Kidney glomerular epithelial cell (primary cell): ENCODE measurements around the gene EIF4H.
"Not testable (repeated sequence)": the region's sequence is repeated elsewhere in the genome, so short reads cannot be mapped to it uniquely, and the experiment has no call there.

Experiments
- DNase-seq: peaks from one replicate; lab custom pipeline; 2025; lab: John Stamatoyannopoulos, UW

EIF4H gene

DNA sequence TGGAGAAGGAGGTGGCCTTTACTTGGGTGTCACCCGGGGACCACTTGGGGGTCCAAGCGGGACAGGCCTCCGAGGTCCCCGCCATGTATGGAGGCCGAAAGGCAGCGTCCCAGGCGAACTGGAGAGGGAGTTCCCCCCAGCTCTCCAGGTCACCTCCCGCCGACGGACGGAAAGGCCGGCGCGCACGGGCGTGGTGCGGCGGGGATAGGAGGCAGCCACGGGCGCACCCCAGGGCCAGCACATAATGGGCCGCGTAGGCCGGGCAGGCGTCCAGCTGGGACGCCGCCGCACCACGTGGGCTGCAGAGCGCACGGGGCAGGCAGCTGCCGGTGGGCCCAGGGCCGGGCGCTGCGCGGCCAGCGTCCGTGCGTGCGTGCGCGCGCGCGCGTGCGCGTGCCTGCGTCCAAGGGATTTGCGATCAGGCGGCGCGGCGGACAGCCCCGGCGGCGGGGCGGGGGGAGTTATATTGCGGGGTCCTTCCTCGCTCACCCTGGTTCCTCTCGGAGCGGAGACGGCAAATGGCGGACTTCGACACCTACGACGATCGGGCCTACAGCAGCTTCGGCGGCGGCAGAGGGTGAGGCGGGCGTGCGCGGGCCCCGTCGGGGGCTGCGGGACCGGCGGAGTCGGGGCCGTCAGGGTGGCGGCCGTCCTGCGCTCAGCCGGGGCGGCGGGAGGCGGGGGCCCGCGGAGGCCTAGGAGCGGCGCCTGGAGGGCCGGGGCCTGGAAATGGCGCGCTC, at the start of gene EIF4H:
EIF4H (plus strand) TSS at position 491 of the 740 bp plus-strand sequence; CDS start at position 519, 28 bp downstream.
- peak; percentile 77 for DNase-seq

DNA sequence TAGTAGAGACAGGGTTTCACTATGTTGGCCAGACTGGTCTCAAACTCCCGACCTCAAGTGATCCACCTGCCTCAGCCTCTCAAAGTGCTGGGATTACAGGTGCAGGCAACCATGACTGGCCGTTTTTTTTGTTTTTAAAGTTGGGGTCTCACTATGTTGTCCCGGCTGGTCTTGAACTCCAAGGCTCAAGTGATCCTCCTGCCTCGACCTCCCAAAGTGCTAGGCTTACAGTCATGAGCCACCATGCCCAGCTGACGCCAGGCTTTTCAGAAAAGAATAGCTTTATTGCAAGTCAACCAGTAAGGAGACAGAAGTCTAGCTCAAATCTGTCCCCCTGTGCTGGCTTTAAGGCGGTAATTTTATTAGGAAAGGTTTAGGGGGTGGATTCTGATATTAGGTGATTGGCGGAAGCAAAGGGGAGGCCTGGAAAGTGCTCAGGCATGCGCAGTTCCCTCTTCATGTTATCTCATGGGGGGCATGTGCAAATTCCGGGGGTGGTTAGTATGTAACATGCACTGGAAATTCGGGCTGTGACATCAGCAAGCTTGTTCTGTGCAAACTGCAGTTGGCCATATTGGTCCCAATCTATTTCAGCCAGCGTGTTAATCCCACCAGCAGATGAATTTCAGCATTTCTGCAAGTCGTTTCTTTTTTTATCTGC, 47.8 kb upstream of the EIF4H start:
- DNase-seq: no peak

DNA sequence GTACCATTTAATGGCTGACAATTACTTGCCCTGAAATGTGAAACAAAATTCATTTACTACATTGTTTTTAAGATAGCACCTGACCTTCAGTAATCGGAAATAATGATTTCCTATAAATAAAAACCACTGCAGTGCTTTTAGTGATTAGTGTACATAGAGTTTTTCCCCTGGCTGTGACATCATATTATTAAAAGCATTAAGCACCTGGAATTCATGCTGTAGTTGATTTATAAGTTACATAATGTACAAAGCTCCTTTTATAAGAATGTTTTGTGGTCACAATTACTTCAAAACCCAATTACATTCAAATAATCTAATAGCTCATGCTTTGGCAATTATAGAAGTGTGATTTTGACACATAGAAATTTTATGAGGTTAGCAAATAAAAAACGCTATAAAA, 44.3 kb upstream of the EIF4H start:
- no peak for DNase-seq

DNA sequence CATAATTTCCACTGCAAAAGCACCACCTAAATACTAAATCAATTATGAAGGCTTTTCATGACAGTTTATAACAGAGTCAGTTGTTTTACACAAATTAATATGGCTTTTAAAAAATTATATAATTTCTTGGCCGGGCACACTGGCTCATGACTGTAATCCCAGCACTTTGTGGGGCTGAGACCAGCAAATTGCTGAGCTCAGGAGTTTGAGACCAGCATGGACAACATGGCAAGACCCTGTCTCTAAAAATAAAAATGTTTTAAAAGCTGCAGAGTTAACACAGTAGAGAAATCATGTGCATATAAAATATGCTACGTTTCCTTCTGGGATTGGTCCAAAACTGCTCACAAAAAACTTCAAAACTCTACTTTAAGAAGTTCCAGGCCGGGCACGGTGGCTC, 43.6 kb upstream of the EIF4H start:
- DNase-seq: no peak

DNA sequence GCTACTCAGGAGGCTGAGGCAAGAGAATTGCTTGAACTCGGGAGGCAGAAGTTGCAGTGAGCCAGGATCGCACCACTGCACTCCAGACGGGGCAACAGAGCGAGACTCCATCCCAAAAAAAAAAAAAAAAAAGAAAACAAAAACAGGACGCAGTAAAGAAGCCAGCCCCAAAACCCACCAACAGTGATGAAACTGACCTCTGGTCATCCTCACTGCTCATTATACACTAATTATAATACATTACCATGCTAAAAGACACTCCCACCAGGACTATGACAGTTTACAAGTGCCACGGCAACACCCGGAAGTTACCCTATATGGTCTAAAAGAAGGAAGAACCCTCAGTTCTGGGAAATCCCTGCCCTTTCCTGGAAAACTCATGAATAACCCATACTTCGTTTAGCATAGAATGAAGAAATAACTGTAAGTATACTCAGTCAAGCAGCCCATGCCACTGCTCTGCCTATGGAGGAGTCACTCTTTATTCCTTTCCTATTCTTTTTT, 40.0 kb upstream of the EIF4H start:
- no peak for DNase-seq

DNA sequence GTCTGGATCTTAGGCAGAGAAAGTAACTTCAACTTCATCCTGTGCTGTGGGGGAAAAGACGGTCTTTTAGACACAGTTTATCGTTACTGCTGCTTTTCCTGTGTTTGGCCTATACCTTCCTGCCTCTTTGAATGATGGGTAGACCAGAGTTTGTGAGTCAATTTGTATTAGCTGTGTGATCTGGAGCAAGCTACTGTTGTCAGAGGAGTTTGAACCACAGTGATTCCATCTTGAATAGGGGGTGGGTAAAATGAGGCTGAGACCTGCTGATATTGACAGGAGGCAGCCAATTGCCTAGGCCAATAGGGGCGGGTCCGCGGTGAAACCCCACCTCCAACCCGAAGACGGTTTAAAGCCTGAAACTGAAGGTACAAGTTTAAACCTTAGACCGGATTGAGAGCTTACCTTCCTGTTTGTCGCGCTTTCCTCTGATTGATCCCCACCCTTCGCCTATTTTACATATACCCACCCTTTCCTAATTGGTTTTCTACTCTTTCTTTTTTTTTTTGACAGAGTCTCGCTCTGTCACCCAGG, 35.8 kb upstream of the EIF4H start:
- no peak for DNase-seq

DNA sequence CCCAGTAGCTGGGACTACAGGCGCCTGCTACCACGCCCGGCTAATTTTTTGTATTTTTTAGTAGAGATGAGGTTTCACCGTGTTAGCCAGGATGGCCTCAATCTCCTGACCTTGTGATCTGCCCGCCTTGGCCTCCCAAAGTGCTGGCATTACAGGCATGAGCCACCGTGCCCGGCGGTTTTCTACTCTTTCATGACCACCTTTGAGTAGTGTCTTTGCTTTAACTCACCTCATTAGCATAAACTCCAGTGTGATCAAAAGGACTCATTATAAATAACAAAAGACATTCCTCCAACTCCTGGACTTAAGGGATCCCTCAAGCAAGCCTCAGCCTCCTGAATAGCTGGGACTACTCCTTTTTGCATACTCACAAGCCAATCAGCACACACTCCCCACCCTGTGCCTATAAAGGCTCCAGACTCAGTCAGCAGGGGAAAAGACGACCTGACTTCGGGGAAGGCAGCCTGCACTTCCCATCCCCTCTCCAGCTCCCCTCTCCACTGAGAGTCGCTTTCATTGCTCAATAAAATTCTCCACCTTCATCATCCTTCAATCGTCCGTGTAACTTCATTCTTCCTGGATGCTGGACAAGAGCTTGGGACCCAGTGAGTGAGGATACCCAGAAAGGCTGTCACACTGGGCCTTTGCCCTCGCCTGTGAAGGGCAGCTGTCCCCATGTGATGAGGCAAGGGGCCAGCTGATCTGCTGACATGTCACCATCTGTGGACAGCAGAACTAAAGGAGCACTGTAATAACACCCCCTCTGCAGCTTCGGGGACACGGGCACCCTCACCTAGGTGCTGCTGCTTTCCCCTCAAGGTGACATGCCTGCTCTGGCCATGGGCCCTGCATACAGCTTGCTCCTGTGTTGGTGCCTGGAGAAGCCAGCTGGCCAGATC, 35.0 kb upstream of the EIF4H start:
- no peak for DNase-seq

DNA sequence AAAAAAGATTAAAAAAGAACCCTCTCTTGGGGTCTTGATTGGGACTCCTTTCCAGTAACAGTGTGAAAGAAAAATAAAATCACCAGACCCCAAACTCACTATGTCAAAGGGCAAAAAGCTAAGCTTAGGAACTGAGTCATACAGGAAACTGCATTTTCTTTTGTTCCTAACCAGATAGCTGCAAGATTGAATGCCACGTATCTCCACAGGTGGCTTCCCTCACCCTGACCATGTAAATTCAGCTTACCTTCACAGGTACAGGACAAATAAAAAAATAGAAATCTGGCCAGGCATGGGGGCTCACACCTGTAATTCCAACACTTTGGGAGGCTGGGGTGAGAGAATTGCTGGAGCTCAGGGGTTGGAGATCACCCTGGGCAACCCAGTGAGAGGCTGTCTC, 32.5 kb upstream of the EIF4H start:
- no peak for DNase-seq

DNA sequence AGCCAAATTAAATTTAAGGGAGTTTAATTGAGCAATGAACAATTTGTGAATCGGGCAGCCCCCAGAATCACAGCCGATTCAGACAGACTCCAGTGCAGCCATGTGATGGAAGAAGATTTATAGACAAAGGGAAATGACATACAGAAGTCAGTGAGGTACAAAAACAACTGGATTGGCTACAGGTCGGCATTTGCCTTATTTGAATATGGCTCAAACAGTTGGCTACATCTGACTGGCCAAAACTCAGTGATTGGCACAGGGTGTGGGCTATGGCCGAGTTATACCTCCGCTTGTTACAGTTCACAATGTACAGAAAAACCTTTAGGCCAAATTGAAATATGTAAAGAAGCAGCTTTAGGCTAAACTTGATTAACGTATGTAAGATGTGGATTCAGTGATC, 30.8 kb upstream of the EIF4H start:
- no peak for DNase-seq

DNA sequence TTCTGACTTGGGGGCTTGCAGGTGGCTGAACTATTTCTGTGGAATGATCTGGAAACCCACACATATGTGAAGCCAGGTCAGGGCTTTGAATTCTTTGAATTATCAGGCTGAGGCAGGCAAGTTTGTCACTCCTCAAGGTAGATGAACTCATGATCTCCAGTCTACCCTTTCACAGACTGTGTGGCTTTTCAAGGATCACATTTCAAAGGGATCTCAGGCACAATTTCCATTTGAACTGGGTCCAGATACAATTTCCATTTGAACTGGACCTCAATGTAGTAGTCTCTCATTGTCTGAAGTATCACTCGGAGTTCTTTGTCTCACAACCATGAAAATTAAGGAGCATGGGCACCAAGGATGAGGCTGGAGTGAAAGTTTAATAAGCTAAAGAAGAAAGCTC, 25.7 kb upstream of the EIF4H start:
- DNase-seq: no peak

DNA sequence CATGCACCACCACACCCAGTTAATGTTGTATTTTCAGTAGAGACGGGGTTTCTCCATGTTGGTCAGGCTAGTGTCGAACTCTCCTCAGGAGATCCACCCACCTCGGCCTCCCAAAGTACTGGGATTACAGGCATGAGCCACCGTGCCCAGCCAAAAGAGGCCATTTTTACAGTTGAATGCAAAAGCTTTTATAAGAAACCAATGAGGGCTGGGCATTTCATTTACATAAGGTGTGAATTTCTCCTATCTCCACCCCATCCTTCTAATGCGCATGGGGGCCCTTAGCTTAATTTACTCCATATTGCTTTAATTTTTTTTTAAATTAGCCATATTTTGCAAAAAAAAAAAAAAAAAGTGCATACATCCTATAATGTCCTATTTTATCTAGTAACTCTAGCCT, 25.1 kb upstream of the EIF4H start:
- no peak for DNase-seq

DNA sequence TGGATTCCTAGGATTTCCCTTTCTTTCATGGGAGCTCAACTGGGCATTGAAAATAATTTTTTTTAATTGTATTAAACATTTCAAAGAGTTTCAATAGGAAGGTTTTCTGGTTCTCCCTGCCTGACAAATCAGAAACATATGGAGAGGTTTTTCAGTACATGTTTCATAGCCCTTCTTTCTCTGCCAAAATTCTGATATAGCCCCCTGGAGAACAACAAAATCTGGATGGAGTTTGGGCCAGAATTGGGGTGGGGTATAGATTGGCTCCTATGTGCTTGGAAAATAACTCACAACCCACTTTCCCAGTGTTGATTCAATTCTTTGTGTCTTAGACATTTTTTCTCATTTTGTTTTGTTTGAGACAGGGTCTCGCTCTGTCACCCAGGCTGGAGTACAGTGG, 24.6 kb upstream of the EIF4H start:
- DNase-seq: no peak

DNA sequence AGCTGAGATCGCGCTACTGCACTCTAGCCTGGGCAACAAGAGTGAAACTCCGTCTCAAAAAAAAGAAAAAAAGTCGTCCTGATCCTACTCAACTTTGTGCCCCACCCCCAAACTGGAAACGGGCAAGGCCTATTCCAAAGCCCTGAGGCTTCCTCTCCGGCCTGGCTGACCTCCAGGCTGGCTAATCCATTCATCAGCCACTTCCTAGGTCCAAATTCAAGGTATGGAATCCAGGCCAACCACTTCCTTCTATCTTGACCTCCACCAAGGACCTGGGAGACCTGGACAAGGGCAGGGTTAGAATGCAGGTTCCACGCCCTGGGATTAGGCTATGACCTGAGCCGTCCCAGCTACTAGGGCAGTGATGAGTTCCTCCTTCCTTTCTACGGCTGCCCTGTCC, 20.4 kb upstream of the EIF4H start:
- no peak for DNase-seq

DNA sequence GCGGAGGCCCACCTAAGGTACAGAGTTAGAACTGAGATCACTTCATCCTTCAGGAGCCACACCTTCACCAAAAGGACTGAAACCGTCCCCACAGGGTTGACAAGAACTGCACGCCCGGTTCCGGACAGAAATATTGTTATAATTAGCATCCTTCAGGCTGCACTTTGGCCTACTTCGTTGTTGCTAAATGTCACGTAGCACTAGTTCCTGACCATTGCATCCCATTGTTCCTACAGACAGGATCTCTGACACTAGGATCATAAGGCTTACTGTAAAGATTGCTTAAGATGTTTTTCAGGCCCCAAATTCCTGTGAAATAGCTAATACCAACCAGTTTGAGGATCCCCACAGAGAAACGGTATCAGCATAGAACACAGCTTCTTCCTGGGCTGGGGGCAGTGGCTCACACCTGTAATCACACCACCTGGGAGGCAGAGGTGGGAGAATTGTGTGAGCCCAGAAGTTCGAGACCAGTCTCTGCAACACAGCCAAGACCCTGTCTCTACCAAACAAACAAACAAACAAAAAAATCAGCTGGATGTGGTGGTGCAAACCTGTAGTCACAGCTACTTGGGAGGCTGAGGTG, 18.3 kb upstream of the EIF4H start:
- DNase-seq: no peak

DNA sequence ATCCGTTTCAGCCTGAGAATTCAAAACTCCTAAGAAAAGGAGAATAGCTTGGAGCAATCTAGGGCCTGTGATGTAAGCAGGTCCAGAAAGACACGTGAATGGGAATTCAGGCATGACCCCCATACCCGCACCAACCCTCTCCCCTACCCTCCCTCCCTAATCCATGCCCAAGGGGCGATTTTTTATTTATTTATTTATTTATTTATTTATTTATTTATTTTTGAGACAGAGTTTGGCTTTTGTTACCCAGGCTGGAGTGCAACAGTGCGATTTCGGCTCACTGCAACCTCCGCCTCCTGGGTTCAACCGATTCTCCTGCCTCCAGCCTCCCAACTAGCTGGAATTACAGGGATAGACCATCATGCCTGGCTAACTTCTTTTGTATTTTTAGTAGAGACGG, 16.6 kb upstream of the EIF4H start:
- DNase-seq: no peak

DNA sequence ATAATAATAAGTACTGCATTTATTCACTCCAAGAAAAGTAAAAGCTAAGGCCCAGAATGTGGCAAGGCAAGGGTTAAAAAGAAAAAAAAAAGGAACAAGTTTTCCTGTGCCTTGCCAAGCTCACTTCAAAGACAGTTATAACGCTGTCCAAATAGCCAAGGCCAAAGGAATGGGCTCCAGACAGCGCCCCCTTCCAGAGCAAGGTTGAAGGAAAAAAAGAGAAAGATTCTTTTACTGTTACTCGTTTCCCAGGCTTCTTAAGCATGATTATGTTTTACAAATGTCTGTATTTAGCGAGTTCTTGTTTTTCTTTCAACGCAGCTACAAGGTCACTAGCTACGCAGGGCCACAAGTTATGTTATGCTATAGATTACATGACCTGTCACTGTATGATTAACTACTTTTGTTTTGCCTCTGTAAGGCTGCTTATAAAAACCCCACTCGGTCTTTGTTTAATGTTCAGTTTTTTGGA, 9.1 kb upstream of the EIF4H start:
- no peak for DNase-seq

DNA sequence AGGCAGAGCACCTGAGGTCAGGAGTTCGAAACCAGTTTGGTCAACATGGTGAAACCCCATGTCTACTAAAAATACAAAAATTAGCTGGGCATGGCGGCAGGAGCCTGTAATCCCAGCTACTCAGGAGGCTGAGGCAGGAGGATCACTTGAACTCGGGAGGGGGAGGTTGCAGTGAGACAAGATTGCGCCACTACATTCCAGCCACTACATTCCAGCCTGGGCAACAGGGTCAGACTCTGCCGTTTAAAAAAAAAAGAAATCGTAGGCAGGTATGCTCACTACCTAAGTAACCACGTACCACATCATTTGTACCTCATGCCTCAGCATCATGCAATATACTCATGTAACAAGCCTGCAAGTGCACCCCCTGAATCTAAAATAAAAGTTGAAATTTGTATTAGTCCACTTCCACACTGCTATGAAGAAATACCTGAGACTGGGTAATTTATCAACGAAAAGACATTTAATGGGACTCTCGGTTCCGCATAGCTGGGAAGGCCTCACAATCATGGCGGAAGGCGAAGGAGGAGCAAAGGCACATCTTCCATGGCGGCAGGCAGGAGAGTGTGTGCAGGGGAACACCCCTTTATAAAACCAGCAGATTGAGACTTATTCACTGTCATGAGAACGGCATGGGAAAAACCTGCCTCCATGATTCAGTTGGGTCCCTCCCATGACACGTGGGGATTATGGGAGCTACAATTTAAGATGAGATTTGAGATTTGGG, 8.1 kb upstream of the EIF4H start:
- no peak for DNase-seq

DNA sequence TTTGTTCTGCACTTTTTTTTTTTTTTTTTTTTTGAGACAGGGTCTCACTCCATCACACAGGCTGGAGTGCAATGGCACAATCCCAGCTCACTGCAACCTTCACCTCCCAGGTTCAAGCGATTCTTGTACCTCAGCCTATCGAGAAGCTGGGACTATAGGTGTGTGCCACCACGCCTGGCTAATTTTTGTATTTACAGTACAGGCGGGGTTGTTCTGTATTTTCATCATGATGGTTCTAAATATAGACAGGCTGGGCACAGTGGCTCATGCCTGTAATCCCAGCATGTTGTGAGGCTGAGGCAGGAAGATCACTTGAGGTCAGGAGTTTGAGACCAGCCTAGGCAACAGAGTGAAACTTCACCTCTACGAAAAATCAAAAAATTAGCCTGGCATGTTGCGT, 6.8 kb upstream of the EIF4H start:
- not testable (repeated sequence) for DNase-seq

DNA sequence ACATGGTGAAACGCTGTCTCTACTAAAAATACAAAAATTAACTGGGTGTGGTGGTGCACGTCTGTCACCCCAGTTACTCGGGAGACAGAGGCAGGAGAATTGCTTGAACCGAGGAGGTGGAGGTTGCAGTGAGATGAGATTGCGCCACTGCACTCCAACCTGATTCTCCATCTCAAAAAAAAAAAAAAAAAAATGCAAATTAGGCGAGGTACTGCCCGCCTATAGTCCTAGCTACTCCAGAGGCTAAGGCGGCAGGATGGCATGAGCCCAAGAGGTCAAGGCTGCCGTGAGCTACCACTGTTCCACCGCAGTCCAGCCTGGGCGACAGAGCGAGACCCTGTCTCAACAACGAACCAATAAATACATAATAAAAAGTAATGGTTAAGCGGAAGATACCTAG, 1.1 kb upstream of the EIF4H start:
- no peak for DNase-seq

DNA sequence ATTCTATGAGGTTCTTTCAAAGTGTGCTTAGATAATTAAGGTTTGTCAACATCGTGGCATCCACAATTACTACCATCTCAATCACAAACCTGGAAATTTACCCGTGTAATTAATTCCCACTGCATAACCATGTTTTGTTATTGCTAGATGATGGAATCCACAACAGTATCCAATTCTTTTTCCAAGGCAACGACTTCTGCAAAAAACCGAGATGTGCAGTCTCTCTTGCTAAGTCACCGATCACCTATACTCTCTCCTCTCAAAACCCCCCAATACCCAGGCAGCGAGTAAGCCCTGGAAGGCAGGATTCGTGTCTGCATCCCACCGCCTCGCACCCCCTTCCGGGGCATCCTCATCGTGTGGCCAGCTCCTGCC, 678 bp upstream of the EIF4H start:
- no peak for DNase-seq

DNA sequence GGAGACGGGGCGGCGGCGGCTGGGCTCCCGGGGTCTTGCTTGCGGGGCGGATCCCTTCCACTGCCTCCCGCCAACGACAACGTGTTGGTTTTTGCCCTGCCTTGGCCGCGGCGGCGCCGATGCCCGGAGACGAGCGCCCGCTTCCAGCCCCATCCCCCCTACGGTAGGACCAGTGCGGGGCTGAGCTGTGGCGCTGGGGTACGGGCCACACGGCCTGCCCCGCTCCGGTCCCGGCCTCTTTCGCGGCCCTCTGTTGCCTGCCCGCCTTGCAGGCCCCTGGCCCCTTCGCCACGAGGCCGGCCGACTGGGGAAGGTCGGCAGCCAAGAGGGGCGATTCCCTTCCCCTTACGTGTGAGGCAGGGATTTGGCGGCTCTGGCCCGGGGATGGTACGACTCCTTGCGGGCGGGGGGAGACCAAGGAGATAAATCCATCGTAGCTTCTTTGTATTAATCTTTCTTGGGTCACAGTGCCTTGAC, 488 bp downstream of the EIF4H start:
- DNase-seq: no peak
